ENCODE measurements around the gene NRG3.
"Not testable (repeated sequence)": the region's sequence is repeated elsewhere in the genome, so short reads cannot be mapped to it uniquely, and the experiment has no call there.

NRG3 gene

GRCh38 chr10:82942286-82943099 is 1067.5 kb downstream of the NRG3 start:
- DNase-seq, result no peak

- DNase-seq, result no peak
These were observed 1068.1 kb downstream of the NRG3 start for GRCh38 chr10:82943142-82943541.

- DNase-seq, result no peak
These were observed 1075.0 kb downstream of the NRG3 start for GRCh38 chr10:82949816-82950575.

DNA sequence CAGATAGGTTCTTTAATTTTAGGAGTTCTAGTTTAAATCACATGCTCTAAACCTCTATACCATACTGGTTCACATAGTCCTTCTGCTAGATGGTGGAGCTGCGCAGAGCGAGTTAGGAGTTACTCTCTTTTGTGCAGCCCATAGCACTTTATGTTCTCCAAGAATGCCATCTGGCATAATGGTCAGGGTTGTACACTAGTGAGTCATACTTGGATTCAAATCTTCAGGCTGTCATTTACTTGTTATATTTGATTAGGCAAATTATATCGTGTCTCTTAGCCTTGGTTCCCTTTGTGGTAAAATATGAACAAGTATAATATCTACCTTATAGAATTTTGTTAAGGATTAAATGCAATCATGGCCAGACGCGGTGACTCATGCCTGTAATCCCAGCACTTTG is 1078.3 kb downstream of the NRG3 start:
- no peak for DNase-seq

DNA sequence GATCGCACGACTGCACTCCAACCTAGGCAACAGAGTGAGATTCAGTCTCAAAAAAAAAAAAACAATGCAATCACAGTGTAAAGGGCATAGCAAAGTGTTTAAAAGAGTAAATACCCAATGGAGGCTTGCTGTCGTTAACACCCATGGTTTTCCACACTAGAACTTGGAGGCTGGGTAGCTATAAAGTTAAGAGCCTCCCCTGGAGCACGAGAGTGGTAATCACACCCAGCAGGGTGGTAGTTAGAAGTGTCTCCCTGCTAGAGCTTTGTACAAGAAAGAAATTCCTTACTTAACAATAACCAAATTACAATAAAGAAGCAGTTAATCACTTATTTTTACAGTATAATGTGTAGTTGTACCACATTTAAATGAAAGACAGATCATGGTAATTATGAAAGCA is 1078.9 kb downstream of the NRG3 start:
- no peak for DNase-seq

DNA sequence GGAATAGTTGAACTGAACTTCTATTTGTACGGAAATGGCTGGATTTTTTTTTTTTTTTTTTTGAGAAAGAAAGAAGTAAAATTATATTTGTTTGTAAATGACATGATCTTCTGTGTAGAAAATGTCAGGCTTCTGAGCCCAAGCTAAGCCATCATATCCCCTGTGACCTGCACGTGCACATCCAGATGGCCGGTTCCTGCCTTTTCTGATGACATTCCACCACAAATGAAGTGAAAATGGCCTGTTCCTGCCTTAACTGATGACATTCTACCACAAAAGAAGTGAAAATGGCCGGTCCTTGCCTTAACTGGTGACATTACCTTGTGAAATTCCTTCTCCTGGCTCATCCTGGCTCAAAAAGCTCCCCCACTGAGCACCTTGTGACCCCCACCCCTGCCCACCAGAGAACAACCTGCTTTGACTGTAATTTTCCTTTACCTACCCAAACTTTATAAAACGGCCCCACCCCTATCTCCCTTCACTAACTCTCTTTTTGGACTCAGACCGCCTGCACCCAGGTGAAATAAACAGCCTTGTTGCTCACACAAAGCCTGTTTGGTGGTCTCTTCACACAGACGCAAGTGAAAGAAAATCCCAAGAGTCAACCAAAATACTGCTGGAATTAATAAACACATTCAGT is 1085.5 kb downstream of the NRG3 start:
- not testable (repeated sequence) for DNase-seq

- DNase-seq, result no peak
These were observed 1086.9 kb downstream of the NRG3 start for GRCh38 chr10:82961864-82962263.

GRCh38 chr10:82966130-82966529 is 1091.1 kb downstream of the NRG3 start:
- DNase-seq, result no peak

- no peak for DNase-seq
These were observed 1093.5 kb downstream of the NRG3 start for GRCh38 chr10:82968533-82968932.

DNA sequence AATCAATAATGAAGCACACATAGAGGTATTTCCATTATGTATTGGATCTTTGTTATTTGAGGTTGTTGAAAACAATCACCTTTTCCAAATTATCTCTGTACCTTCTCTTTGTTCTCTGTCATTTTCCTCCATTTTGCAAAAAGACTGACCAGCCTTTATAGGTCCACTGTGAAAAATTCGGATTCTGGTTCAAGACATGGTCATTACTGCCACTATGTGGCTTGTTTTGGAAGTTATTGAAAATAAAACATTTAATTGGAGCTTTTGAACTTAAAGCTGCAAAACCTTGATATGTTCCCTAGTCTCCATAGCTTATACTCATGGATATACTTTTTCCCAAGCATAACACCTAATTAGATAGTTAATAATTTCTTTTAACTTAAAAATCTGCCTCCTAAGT is 1094.4 kb downstream of the NRG3 start:
- no peak for DNase-seq

GRCh38 chr10:82980321-82980720 is 1105.3 kb downstream of the NRG3 start:
- DNase-seq, result no peak

DNA sequence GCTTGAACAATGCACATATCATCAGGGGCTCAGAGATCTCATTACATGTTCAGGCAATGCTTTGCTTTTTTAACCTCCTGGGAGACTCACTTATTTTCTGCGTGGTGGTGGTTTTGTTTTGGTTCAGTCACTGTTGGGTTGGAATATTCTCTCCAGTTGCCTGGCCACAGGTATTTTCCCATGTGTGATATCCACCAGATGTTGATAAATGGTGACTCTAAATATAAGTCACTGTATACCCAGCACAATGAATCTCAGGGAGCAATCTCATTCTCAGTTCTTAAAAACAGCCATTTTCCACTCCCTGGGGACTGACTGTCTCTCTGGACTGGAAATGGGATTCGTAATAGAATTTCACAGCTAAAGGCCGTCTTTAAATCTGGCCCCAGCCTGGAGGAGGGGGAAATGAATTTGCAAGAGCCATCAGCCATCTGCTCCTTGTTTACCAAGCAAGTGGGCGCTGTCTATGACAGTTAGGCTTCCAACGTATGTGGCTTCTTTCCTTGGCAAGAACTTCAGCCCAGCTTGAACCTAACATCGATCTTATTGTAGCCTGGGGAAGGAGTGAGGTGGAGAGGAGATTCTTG is 1106.2 kb downstream of the NRG3 start:
- no peak for DNase-seq

- DNase-seq, result no peak
These were observed 1107.2 kb downstream of the NRG3 start for GRCh38 chr10:82982110-82982608.

GRCh38 chr10:82986216-82986615 is 1111.2 kb downstream of the NRG3 start:
- DNase-seq, result no peak

DNA sequence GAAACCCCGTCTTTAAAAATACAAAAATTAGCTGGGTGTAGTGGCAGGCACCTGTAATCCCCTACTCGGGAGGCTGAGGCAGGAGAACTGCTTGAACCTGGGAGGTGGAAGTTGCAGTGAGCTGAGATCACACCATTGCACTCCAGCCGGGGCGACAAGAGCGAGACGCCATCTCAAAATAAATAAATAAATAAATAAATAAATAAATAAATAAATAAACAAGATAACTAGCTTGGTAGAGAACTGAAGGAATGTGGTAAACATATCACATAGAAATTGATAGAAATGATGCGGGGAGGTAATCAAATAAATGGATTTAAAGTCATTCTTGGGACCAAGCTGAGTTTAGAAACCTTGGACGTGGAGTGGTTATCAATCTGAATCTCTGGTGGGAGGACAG is 1131.5 kb downstream of the NRG3 start:
- DNase-seq, result not testable (repeated sequence)

DNA sequence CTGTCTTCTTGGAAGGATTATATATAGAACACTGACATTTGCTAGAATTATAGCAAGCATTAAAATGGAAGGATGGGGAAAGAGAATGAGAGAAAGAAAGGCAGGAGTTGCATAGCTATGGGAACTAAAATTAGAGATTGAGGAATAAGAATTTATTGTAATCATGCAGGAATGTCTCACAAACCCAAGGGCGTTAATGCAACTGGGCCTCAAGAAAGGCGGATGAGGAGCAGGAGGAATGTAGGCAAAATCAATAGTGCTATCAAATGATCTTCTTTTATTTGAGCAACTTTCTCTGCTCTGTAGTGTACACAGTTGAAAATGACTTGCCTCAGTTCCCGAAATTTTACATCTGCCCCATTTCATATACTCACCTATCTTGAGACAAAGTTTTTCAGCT is 1132.5 kb downstream of the NRG3 start:
- no peak for DNase-seq

GRCh38 chr10:83012866-83013265 is 1137.9 kb downstream of the NRG3 start:
- DNase-seq, result no peak

- no peak for DNase-seq
These were observed 1142.3 kb downstream of the NRG3 start for GRCh38 chr10:83017076-83017867.

DNA sequence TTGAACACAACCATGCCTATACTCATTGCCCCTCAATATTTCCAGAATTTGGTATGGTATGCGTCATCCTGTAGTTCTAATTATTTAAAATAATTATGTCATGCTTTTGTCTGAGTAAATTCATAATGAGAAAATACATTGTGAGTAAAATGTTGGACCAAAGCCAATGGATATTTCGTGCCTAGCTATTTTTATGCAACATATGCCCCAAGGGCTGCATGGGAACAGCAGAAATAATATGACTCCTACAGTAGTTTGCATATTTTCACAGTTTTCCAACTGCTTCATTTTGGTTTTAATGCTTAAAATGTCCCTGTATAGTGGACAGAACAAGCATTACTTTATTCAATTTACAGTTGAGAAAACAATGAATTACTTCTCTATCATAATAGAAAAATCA is 1148.7 kb downstream of the NRG3 start:
- DNase-seq, result no peak

Measured in CD4-positive, alpha-beta T cell treated with Interleukin-6 for 4 hours (primary cell).